OCI-LY1 (cell line): ENCODE data around the gene OR6C74.

Experiments used
- CTCF ChIP-seq: fragments of 200-600 bp; sonication (generic), shearing (Covaris generic); IDR thresholded peaks from 2 replicates; pipeline ENCODE4 v1.5.1; 2017; ENCODE audit warnings: mild to moderate bottlenecking, antibody characterized with exemption, low read length, moderate library complexity, mixed read lengths
- EZH2 ChIP-seq: fragments of 200-600 bp; sonication (generic), shearing (Covaris generic); IDR thresholded peaks from 2 replicates; pipeline ENCODE4 v1.8.0; 2017; ENCODE audit warnings: borderline replicate concordance, mixed run types, mild to moderate bottlenecking, antibody characterized with exemption, low read length, moderate library complexity, mixed read lengths

GRCh38 chr12:55258303-55258702 lies 13.9 kb downstream of the OR6C74 start:
- TF ChIP-seq CTCF (no peak), EZH2 (no peak)
